Uterus (tissue), 4 donors: ENCODE data around the gene FBXL22. TPM values are rescaled to one million over a fixed set of nuclear protein-coding genes. Genes with fewer than 3 reads are reported as not detected.
"Not testable (repeated sequence)": the region's sequence is repeated elsewhere in the genome, so short reads cannot be mapped to it uniquely, and the experiment has no call there.

Experiments
- DNase-seq, 2 donors: peaks; one replicate each; pipeline ENCODE4 v3.0.0-alpha.2; 2019 to 2020
- H3K27ac ChIP-seq, 2 donors: fragments of 200-600 bp; sonication (generic); 1 replicate in 1 of 2; 2 replicates in 1 of 2; pipeline ENCODE4 v1.5.1; 2016 to 2018
- H3K27me3 ChIP-seq, 2 donors: fragments of 200-600 bp; sonication (generic); one replicate each; pipeline ENCODE4 v1.5.1; 2018 to 2019; ENCODE audit warnings: control low read depth in 1 of 2
- H3K36me3 ChIP-seq, 2 donors: fragments of 200-600 bp; sonication (generic); one replicate each; pipeline ENCODE4 v1.5.1; 2019; ENCODE audit warnings: control low read depth in 1 of 2
- H3K4me1 ChIP-seq, 2 donors: fragments of 200-600 bp; sonication (generic); one replicate each; pipeline ENCODE4 v1.5.1; 2018 to 2019; ENCODE audit warnings: control low read depth in 1 of 2
- H3K4me3 ChIP-seq, 2 donors: fragments of 200-600 bp; sonication (generic); 1 replicate in 1 of 2; 2 replicates in 1 of 2; pipeline ENCODE4 v1.5.1; 2018 to 2019; ENCODE audit warnings: mild to moderate bottlenecking in 1 of 2
- H3K9me3 ChIP-seq, 2 donors: fragments of 200-600 bp; sonication (generic); one replicate each; pipeline ENCODE4 v1.5.1; 2019; ENCODE audit warnings: control low read depth in 1 of 2
- POLR2A ChIP-seq, 2 donors: fragments of 450-650 bp; IDR thresholded peaks; one replicate each; pipeline ENCODE4 v1.6.1; 2016; ENCODE audit warnings: antibody characterized with exemption in 2 of 2, mild to moderate bottlenecking in 1 of 2, moderate library complexity in 1 of 2
- intact Hi-C: fragments of 100-400 bp; cut with DNase I; formaldehyde crosslinking; loops from one replicate; pipeline ENCODE4 v1.15.1; 2023; ENCODE audit warnings: low total_unique reads
- total RNA-seq, 4 donors: library from RNA; depleted of rRNA in 3 of 4; stranded (reverse); fragments of >200 nt in 3 of 4; gene quantifications; one replicate each; pipeline versions ENCODE4 v1.1.0 to v1.2.4, GENCODE V29; 2014 to 2023
- TF ChIP-seq, protein P1 (sequence below), 4 experiments: fragments of 200-600 bp in 2 of 4; fragments of 450-650 bp in 2 of 4; sonication (generic) in 2 of 4; IDR thresholded peaks; one replicate each; pipeline ENCODE4 v1.5.1; 2016 to 2019; ENCODE audit warnings: antibody characterized with exemption in 4 of 4, mild to moderate bottlenecking in 2 of 4, moderate library complexity in 1 of 4
- donor health status: DM: yes; HTN: yes; CAD: no.

FBXL22 gene
- total RNA-seq, 4 donors from 2014 or later = 5.0 to 44.1 (median 25.2) TPM

DNA sequence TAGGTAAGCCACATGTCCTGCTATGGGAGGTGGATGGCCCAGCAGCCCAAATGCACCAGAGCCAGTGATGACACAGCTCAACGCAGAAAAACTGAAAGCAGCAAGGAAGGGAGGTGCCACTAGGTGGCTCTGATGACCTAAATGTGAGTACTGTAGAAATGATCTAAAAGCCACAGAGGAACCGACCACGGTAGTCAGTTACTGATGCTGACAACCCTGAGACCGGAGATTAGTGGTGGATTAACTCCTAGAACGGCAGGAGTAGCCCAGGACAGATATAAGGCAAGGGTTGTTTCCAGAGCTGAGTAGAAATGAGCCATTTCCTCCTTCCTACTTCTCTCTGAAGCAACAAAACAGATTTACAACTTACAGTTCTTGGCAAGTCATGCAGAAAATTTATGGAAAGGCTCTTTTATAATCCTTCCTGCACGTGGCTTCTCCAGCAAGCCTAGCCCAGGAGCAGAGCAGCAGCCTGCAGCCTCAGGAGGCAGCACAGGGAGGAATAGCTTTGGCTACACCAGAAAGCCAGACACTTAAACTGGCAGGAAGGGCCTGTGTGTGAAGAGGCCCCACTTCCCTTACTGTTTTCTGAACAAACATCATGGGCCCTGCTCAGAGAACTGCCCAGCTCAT is 13.1 kb downstream of the FBXL22 start:
- Histone ChIP-seq H3K9me3 (no peaks in the 10 kb centered on the region), H3K4me1 (peaks cover 4 to 14% of the 10 kb centered on the region in 2 donors), H3K27me3 (no peaks in the 10 kb centered on the region), H3K27ac (peak overlapping the region; percentile 80), H3K4me3 (no peak overlapping the region), H3K36me3 (no peaks in the 10 kb centered on the region)
- intact Hi-C loops = no loop called here
- DNase-seq = peak; percentile 73 to 81
- TF ChIP-seq POLR2A (IDR thresholded peaks at IDR 0.05) = no peak
- TF ChIP-seq, protein P1, sequence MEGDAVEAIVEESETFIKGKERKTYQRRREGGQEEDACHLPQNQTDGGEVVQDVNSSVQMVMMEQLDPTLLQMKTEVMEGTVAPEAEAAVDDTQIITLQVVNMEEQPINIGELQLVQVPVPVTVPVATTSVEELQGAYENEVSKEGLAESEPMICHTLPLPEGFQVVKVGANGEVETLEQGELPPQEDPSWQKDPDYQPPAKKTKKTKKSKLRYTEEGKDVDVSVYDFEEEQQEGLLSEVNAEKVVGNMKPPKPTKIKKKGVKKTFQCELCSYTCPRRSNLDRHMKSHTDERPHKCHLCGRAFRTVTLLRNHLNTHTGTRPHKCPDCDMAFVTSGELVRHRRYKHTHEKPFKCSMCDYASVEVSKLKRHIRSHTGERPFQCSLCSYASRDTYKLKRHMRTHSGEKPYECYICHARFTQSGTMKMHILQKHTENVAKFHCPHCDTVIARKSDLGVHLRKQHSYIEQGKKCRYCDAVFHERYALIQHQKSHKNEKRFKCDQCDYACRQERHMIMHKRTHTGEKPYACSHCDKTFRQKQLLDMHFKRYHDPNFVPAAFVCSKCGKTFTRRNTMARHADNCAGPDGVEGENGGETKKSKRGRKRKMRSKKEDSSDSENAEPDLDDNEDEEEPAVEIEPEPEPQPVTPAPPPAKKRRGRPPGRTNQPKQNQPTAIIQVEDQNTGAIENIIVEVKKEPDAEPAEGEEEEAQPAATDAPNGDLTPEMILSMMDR (IDR thresholded peaks at IDR 0.05) = peak; percentile 64 to 81 (median 70)

DNA sequence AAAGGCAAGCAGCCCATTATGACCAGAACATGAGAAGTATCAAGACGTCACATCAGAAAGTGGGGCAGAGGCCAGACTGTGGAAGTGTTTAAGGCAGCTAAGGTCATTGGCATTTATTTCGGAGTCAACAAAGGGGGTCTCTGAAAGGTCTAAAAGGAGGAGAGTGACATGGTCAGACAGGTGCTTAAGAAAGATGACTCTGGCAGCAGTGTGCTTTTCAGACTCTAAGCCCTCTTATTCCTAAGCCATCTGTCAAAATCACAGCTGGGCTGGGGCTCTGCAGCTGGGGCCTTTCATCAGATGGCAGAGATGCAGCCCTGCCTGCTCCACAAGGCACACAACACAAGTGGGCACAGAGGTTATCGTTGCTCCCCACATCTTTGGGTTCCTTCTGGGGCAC is 14.0 kb downstream of the FBXL22 start:
- no peak overlapping the region for H3K4me3 ChIP-seq
- no peaks in the 10 kb centered on the region for H3K9me3 ChIP-seq
- H3K4me1 ChIP-seq = peaks cover 4 to 14% of the 10 kb centered on the region in 2 donors
- H3K36me3 ChIP-seq = no peaks in the 10 kb centered on the region
- TF ChIP-seq POLR2A (IDR thresholded peaks at IDR 0.05) = no peak
- TF ChIP-seq, protein P1 (IDR thresholded peaks at IDR 0.05) = no peak
- no peak for DNase-seq
- H3K27me3 ChIP-seq = no peaks in the 10 kb centered on the region
- peak overlapping the region; percentile 80 for H3K27ac ChIP-seq
- intact Hi-C loops = no loop called here

DNA sequence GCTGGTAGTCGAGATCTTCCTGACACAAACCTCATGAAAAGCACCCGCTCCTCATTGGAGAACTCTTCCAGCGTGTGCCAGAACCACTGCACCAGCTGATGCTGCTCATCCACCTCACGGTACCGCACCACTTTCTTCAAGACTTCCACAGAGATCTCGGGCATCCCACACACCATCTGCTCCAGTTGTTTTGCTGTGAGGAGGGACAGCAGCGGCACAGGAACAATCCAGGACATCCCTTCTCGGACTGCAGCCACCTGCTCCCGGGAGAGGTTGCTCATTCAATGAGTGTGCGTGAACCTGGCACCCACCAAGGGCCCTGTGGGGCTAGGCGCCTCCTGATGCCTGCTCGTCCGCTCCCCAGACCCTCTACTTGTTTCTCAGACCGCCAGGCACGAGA is 15.1 kb downstream of the FBXL22 start:
- Histone ChIP-seq H3K4me1 (peaks cover 4 to 14% of the 10 kb centered on the region in 2 donors), H3K4me3 (no peak overlapping the region), H3K9me3 (no peaks in the 10 kb centered on the region), H3K27me3 (no peaks in the 10 kb centered on the region), H3K27ac (peak overlapping the region in 1 of 2 donors; percentile 80), H3K36me3 (no peaks in the 10 kb centered on the region)
- intact Hi-C loops = no loop called here
- no peak for DNase-seq
- TF ChIP-seq POLR2A (IDR thresholded peaks at IDR 0.05) = no peak
- TF ChIP-seq, protein P1 (IDR thresholded peaks at IDR 0.05) = no peak

- Histone ChIP-seq H3K4me3 (no peak overlapping the region), H3K9me3 (no peaks in the 10 kb centered on the region), H3K4me1 (peaks cover 4 to 10% of the 10 kb centered on the region in 2 donors), H3K36me3 (no peaks in the 10 kb centered on the region), H3K27me3 (no peaks in the 10 kb centered on the region), H3K27ac (no peak overlapping the region)
- TF ChIP-seq POLR2A (IDR thresholded peaks at IDR 0.05) = no peak
- TF ChIP-seq, protein P1 (IDR thresholded peaks at IDR 0.05) = no peak
- DNase-seq = no peak
- intact Hi-C loops = no loop called here
Observed at GRCh38 chr15:63615935-63616334, 18.7 kb downstream of the FBXL22 start.

GRCh38 chr15:63617147-63617546 is 20.0 kb downstream of the FBXL22 start:
- H3K27me3 ChIP-seq, H3K27ac ChIP-seq, H3K9me3 ChIP-seq, H3K4me1 ChIP-seq, H3K4me3 ChIP-seq, DNase-seq, intact Hi-C loops, H3K36me3 ChIP-seq: not testable (repeated sequence)

DNA sequence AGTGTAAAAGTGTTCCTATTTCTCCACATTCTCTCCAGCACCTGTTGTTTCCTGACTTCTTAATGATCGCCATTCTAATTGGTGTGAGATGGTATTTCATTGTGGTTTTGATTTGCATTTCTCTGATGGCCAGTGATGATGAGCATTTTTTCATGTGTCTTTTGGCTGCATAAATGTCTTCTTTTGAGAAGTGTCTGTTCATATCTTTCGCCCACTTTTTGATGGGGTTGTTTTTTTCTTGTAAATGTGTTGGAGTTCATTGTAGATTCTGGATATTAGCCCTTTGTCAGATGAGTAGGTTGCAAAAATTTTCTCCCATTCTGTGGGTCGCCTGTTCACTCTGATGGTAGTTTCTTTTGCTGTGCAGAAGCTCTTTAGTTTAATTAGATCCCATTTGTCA is 20.4 kb downstream of the FBXL22 start:
- H3K27ac ChIP-seq, H3K9me3 ChIP-seq, DNase-seq, H3K4me3 ChIP-seq, H3K4me1 ChIP-seq, H3K27me3 ChIP-seq, intact Hi-C loops, H3K36me3 ChIP-seq: not testable (repeated sequence)

DNA sequence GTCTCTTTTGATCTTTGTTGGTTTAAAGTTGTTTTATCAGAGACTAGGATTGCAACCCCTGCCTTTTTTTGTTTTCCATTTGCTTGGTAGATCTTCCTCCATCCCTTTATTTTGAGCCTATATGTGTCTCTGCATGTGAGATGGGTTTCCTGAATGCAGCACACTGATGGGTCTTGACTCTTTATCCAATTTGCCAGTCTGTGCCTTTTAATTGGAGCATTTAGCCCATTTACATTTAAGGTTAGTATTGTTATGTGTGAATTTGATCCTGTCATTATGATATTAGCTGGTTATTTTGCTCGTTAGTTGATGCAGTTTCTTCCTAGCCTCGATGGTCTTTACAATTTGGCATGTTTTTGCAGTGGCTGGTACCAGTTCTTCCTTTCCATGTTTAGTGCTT is 23.6 kb downstream of the FBXL22 start:
- H3K4me3 ChIP-seq, H3K36me3 ChIP-seq, H3K27ac ChIP-seq, intact Hi-C loops, H3K27me3 ChIP-seq, H3K4me1 ChIP-seq, DNase-seq, H3K9me3 ChIP-seq: not testable (repeated sequence)
